ELR (cell line): ENCODE measurements around the gene PGLYRP2.

ENCODE experiments used
- DNase-seq: peaks from one replicate; pipeline ENCODE4 v3.0.0-alpha.2; 2015; ENCODE audit warnings: low read depth

The PGLYRP2 gene

GRCh38 chr19:15453906-15454860 lies 25.1 kb downstream of the PGLYRP2 start:
- no peak for DNase-seq

GRCh38 chr19:15453091-15453578 lies 26.2 kb downstream of the PGLYRP2 start:
- no peak for DNase-seq

- DNase-seq: peak; percentile 64
These were observed 26.9 kb downstream of the PGLYRP2 start for GRCh38 chr19:15452111-15453047.

GRCh38 chr19:15450528-15450890 lies 28.8 kb downstream of the PGLYRP2 start:
- DNase-seq: no peak

GRCh38 chr19:15449620-15450527 lies 29.4 kb downstream of the PGLYRP2 start, which contains the start of gene WIZ:
TSS of gene WIZ (minus strand) at chr19:15449956. CDS start at chr19:15448307, 1,649 bp downstream.
- peak; percentile 80 for DNase-seq

- DNase-seq: peak; percentile 44
These were observed 30.3 kb downstream of the PGLYRP2 start for GRCh38 chr19:15448778-15449619.

GRCh38 chr19:15448044-15448777 lies 31.1 kb downstream of the PGLYRP2 start:
- no peak for DNase-seq

- no peak for DNase-seq
These were observed 32.2 kb downstream of the PGLYRP2 start for GRCh38 chr19:15447057-15447456.

GRCh38 chr19:15445807-15446376 lies 33.4 kb downstream of the PGLYRP2 start:
- no peak for DNase-seq

GRCh38 chr19:15445227-15445605 lies 34.1 kb downstream of the PGLYRP2 start:
- DNase-seq: no peak

- no peak for DNase-seq
These were observed 34.6 kb downstream of the PGLYRP2 start for GRCh38 chr19:15444505-15445226.

- DNase-seq: no peak
These were observed 35.5 kb downstream of the PGLYRP2 start for GRCh38 chr19:15443838-15444237.

GRCh38 chr19:15443325-15443724 lies 36.0 kb downstream of the PGLYRP2 start:
- no peak for DNase-seq

GRCh38 chr19:15442142-15442920 lies 37.0 kb downstream of the PGLYRP2 start:
- no peak for DNase-seq

GRCh38 chr19:15441317-15441716 lies 38.0 kb downstream of the PGLYRP2 start:
- DNase-seq: no peak

GRCh38 chr19:15439821-15440641 lies 39.3 kb downstream of the PGLYRP2 start:
- DNase-seq: no peak
